SK-N-SH (cell line): ENCODE data around the gene ATP2B2. TPM values are rescaled to one million over a fixed set of nuclear protein-coding genes. Genes with fewer than 3 reads are reported as not detected.

Experiments used
- CTCF ChIA-PET: fragments of 300-600, 350-600 bp; formaldehyde crosslinking; extraction: SDS; loops from one replicate; lab custom pipeline; 2021; lab: Yijun Ruan, JAX
- POLR2A ChIA-PET: fragments of 350-600 bp; sonication (Branson Sonifier 250); formaldehyde crosslinking; extraction: SDS; loops from one replicate; lab custom pipeline; 2020; ENCODE audit warnings: antibody characterized with exemption, inconsistent platforms; lab: Yijun Ruan, JAX
- DNase-seq: peaks from one replicate; pipeline ENCODE4 v3.0.0; 2012
- H2AFZ ChIP-seq: fragments of 200-600 bp; sonication (generic); 2 replicates; pipeline ENCODE4 v1.8.1; 2016; ENCODE audit warnings: antibody characterized with exemption, mild to moderate bottlenecking, low read depth
- H3F3A ChIP-seq: fragments of 200-600 bp; sonication (generic); replicated peaks from 2 replicates; pipeline ENCODE3; 2016; ENCODE audit warnings: antibody characterized with exemption, mild to moderate bottlenecking; ENCODE audit not compliant: insufficient read depth
- H3K27ac ChIP-seq, 2 experiments: fragments of 200-500 bp in 1 of 2; fragments of 200-600 bp in 1 of 2; sonication (Bioruptor generic) in 1 of 2; sonication (generic), shearing (Covaris generic) in 1 of 2; 2 replicates each; pipeline versions ENCODE4 v1.5.1 to v1.6.1; 2014 to 2016; ENCODE audit warnings: low read depth in 2 of 2, inconsistent platforms in 1 of 2, low read length in 1 of 2, mild to moderate bottlenecking in 1 of 2, mixed read lengths in 1 of 2
- H3K27me3 ChIP-seq: fragments of 200-600 bp; sonication (generic), shearing (Covaris generic); 2 replicates; pipeline ENCODE4 v1.6.1; 2016; ENCODE audit warnings: mixed run types; ENCODE audit not compliant: insufficient read depth
- H3K36me3 ChIP-seq, 2 experiments: fragments of 200-500 bp in 1 of 2; fragments of 200-600 bp in 1 of 2; sonication (Bioruptor generic) in 1 of 2; sonication (generic) in 1 of 2; replicated peaks in 1 of 2; 2 replicates each; pipeline versions ENCODE3 to v1.5.1; 2014 to 2016; ENCODE audit warnings: low read length in 1 of 2, mild to moderate bottlenecking in 1 of 2; ENCODE audit not compliant: insufficient read depth in 2 of 2, control insufficient read depth in 1 of 2
- H3K4me1 ChIP-seq, 2 experiments: fragments of 200-500 bp in 1 of 2; fragments of 200-600 bp in 1 of 2; sonication (Bioruptor generic) in 1 of 2; sonication (generic), shearing (Covaris generic) in 1 of 2; 2 replicates each; pipeline versions ENCODE4 v1.5.1 to v1.6.1; 2014 to 2016; ENCODE audit warnings: low read depth in 1 of 2, low read length in 1 of 2, mixed run types in 1 of 2; ENCODE audit not compliant: insufficient read depth in 2 of 2, control insufficient read depth in 1 of 2
- H3K4me2 ChIP-seq: fragments of 200-600 bp; sonication (generic), shearing (Covaris generic); 2 replicates; pipeline ENCODE4 v1.6.1; 2017; ENCODE audit warnings: mixed run types
- H3K4me3 ChIP-seq, 2 experiments: fragments of 200-500 bp in 1 of 2; fragments of 200-600 bp in 1 of 2; sonication (Bioruptor generic) in 1 of 2; sonication (generic), shearing (Covaris generic) in 1 of 2; 2 replicates each; pipeline versions ENCODE4 v1.5.1 to v1.8.1; 2014 to 2016; ENCODE audit warnings: low read depth in 2 of 2, inconsistent platforms in 1 of 2, low read length in 1 of 2, mild to moderate bottlenecking in 1 of 2, mixed read lengths in 1 of 2, moderate library complexity in 1 of 2
- H3K79me2 ChIP-seq: fragments of 200-600 bp; sonication (generic); 2 replicates; pipeline ENCODE4 v1.8.1; 2017; ENCODE audit warnings: mild to moderate bottlenecking; ENCODE audit not compliant: insufficient read depth
- H3K9ac ChIP-seq: fragments of 200-600 bp; sonication (generic); 2 replicates; pipeline ENCODE4 v1.6.1; 2017; ENCODE audit warnings: mixed run types
- H3K9me2 ChIP-seq: fragments of 200-600 bp; sonication (generic); 2 replicates; pipeline ENCODE4 v1.6.1; 2017; ENCODE audit warnings: mixed run types
- H3K9me3 ChIP-seq: fragments of 200-600 bp; sonication (generic); 2 replicates; pipeline ENCODE4 v1.6.1; 2017; ENCODE audit warnings: mixed run types, mild to moderate bottlenecking, moderate library complexity
- H4K20me1 ChIP-seq: fragments of 200-600 bp; sonication (generic); 2 replicates; pipeline ENCODE4 v1.6.1; 2017; ENCODE audit warnings: mild to moderate bottlenecking, mixed run types; ENCODE audit not compliant: insufficient read depth
- CHD2 ChIP-seq: fragments of 150-350 bp; IDR thresholded peaks from 2 replicates; pipeline ENCODE4 v1.6.1; 2018; ENCODE audit warnings: low read length; ENCODE audit not compliant: partially characterized antibody
- CTCF ChIP-seq: fragments of 200-600 bp; sonication (generic); IDR thresholded peaks from 2 replicates; pipeline ENCODE4 v1.6.1; 2017; ENCODE audit warnings: antibody characterized with exemption, mild to moderate bottlenecking, moderate library complexity
- GATA2 ChIP-seq: sonication (generic); formaldehyde crosslinking; IDR thresholded peaks from 2 replicates; pipeline ENCODE4 v1.5.0; 2020; ENCODE audit warnings: mild to moderate bottlenecking, missing genetic modification reagents
- PBX3 ChIP-seq: IDR thresholded peaks from 2 replicates; pipeline ENCODE4; 2012
- RCOR1 ChIP-seq: fragments of 150-350 bp; IDR thresholded peaks from 2 replicates; pipeline ENCODE4 v1.6.1; 2017; ENCODE audit warnings: antibody characterized with exemption, low read length
- REST ChIP-seq: IDR thresholded peaks from 2 replicates; pipeline ENCODE4 v1.6.1; 2012; ENCODE audit warnings: mild to moderate bottlenecking, low read depth, low read length, moderate library complexity
- RFX5 ChIP-seq: IDR thresholded peaks from 2 replicates; pipeline ENCODE4 v1.6.1; 2012; ENCODE audit warnings: mild to moderate bottlenecking, improper control_type of control experiment, low read length
- SIN3A ChIP-seq: IDR thresholded peaks from 2 replicates; pipeline ENCODE4 v1.6.1; 2012; ENCODE audit warnings: low read depth, mild to moderate bottlenecking, low read length, moderate library complexity, borderline replicate concordance
- SMC3 ChIP-seq: IDR thresholded peaks from 2 replicates; pipeline ENCODE4 v1.6.1; 2012; ENCODE audit warnings: low read depth, low read length, improper control_type of control experiment
- TAF1 ChIP-seq: IDR thresholded peaks from 2 replicates; pipeline ENCODE4 v1.6.1; 2012; ENCODE audit warnings: low read depth, mild to moderate bottlenecking, low read length, moderate library complexity, borderline replicate concordance
- TCF12 ChIP-seq: IDR thresholded peaks from 2 replicates; pipeline ENCODE4 v1.4.0; 2012
- YY1 ChIP-seq: IDR thresholded peaks from 2 replicates; pipeline ENCODE4 v1.4.0; 2012; ENCODE audit warnings: low read depth, mild to moderate bottlenecking
- ZBTB33 ChIP-seq: IDR thresholded peaks from 2 replicates; pipeline ENCODE4 v1.4.0; 2012; ENCODE audit warnings: low read depth, borderline replicate concordance
- WGBS: methylation state at CpG from one replicate; pipeline ENCODE4 v1.1.6; 2017; ENCODE audit warnings: low lambda C conversion rate; 5-methylcytosine and 5-hydroxymethylcytosine counted together
- polyA plus RNA-seq, 3 experiments: library from polyadenylated mRNA; depleted of rRNA; stranded (reverse); fragments of >200 nt; gene quantifications; 2 replicates each; pipeline ENCODE4 v1.2.3, GENCODE V29; 2012

The ATP2B2 gene
- polyA plus RNA-seq, 1 of the 3 experiments (the other 2 are of a cell fraction), result 0.15 TPM

- Histone ChIP-seq H4K20me1 (no peaks in the 10 kb centered on the region), H3K9ac (no peak overlapping the region), H3K4me3 (no peak overlapping the region), H3K79me2 (no peaks in the 10 kb centered on the region), H3K9me2 (no peaks in the 10 kb centered on the region), H3K4me1 (no peaks in the 10 kb centered on the region), H3K27ac (no peak overlapping the region), H3K9me3 (no peaks in the 10 kb centered on the region), H3K27me3 (no peaks in the 10 kb centered on the region), H3K36me3 (no peaks in the 10 kb centered on the region), H3F3A (no peaks in the 10 kb centered on the region), H2AFZ (no peak overlapping the region), H3K4me2 (no peak overlapping the region)
- ChIA-PET CTCF (no interaction called here), POLR2A (no interaction called here)
- no peak for DNase-seq
- TF ChIP-seq ZBTB33, result no peak
- TF ChIP-seq CHD2, result no peak
- TF ChIP-seq RFX5, result no peak
- TF ChIP-seq SMC3, result no peak
- TF ChIP-seq YY1, result no peak
- no peak for TF ChIP-seq TCF12
- no peak for TF ChIP-seq PBX3
- WGBS, result 66% methylated on average over 9 of the region's 15 CpGs
These were observed 126.2 kb downstream of the ATP2B2 start for GRCh38 chr3:10379161-10379560.

- CTCF ChIA-PET, result no interaction called here
- Histone ChIP-seq H3K4me2 (no peak overlapping the region), H3F3A (no peaks in the 10 kb centered on the region), H3K4me3 (no peak overlapping the region), H3K9me2 (no peaks in the 10 kb centered on the region), H3K9ac (no peak overlapping the region), H3K27ac (no peak overlapping the region), H3K4me1 (no peaks in the 10 kb centered on the region), H4K20me1 (no peaks in the 10 kb centered on the region), H3K36me3 (no peaks in the 10 kb centered on the region), H3K9me3 (no peaks in the 10 kb centered on the region), H2AFZ (no peak overlapping the region), H3K27me3 (no peaks in the 10 kb centered on the region), H3K79me2 (no peaks in the 10 kb centered on the region)
- WGBS, result 34% methylated on average over 7 of the region's 7 CpGs
- DNase-seq, result no peak
- POLR2A ChIA-PET, result no interaction called here
- no peak for TF ChIP-seq GATA2 (CRISPR knock-in tag)
These were observed 126.6 kb downstream of the ATP2B2 start for GRCh38 chr3:10378742-10379141.

GRCh38 chr3:10378246-10378645 is 127.1 kb downstream of the ATP2B2 start:
- WGBS, result 71% methylated on average over 13 of the region's 16 CpGs

More at GRCh38 chr3:10378246-10378645, 127.1 kb downstream of the ATP2B2 start:
- no peak overlapping the region for H3K4me2 ChIP-seq
- no peaks in the 10 kb centered on the region for H3K79me2 ChIP-seq
- H3K9me3 ChIP-seq, result no peaks in the 10 kb centered on the region
- H4K20me1 ChIP-seq, result no peaks in the 10 kb centered on the region
- H3K36me3 ChIP-seq, result no peaks in the 10 kb centered on the region
- H2AFZ ChIP-seq, result no peak overlapping the region
- ChIA-PET POLR2A (no interaction called here), CTCF (no interaction called here)
- no peaks in the 10 kb centered on the region for H3F3A ChIP-seq
- no peak overlapping the region for H3K27ac ChIP-seq
- H3K4me1 ChIP-seq, result no peaks in the 10 kb centered on the region
- no peak for DNase-seq
- H3K27me3 ChIP-seq, result no peaks in the 10 kb centered on the region
- TF ChIP-seq RCOR1, result no peak
- no peak for TF ChIP-seq SIN3A
- TF ChIP-seq CTCF, result no peak
- no peak for TF ChIP-seq TCF12
- no peak for TF ChIP-seq TAF1
- no peak for TF ChIP-seq REST
- H3K4me3 ChIP-seq, result no peak overlapping the region
- no peak overlapping the region for H3K9ac ChIP-seq
- no peaks in the 10 kb centered on the region for H3K9me2 ChIP-seq
